ENCODE measurements around the gene CMSS1. TPM values are rescaled to one million over a fixed set of nuclear protein-coding genes. Genes with fewer than 3 reads are reported as not detected.

Gene CMSS1
- total RNA-seq, 1 experiment from 2014 or later, result 86.3 TPM

GRCh38 chr3:100046986-100047385 is 229.3 kb downstream of the CMSS1 start:
- Histone ChIP-seq H3K27me3 (ENCODE audit: control insufficient read depth, insufficient read depth, low read length) (no peaks in the 10 kb centered on the region), H3K27ac (ENCODE audit: low read length) (peak overlapping the region; percentile 91), H3K36me3 (ENCODE audit: control insufficient read depth, insufficient read depth, low read length) (no peaks in the 10 kb centered on the region), H3K9me3 (ENCODE audit: control insufficient read depth, insufficient read depth, low read depth, low read length) (no peaks in the 10 kb centered on the region; the same call in 1 of the 2 replicates), H3K4me1 (ENCODE audit: control insufficient read depth, insufficient read depth, low read length) (peaks cover 40% of the 10 kb centered on the region), H3K4me3 (ENCODE audit: low read depth in 2 of 2, low read length in 2 of 2) (no peak overlapping the region)
- in situ Hi-C loops (cut with HindIII; ENCODE audit: low pct_unique_long_range_greater_than_20kb, low sequenced_read_pairs) (no loop called here), intact Hi-C loops (cut with micrococcal nuclease; ENCODE audit: unreplicated experiment) (loop anchor here (5.0 kb wide), 1 partner anchor 205 kb away; no protein-coding TSS in a partner anchor)
- ChIA-PET POLR2A (interaction anchor here (0.6 kb wide), 1 partner anchor 27 kb away, joined by 3 read pairs; no protein-coding TSS in a partner anchor), CTCF (interaction anchor here (0.7 kb wide), 1 partner anchor 9 kb away, joined by 3 read pairs; no protein-coding TSS in a partner anchor)
- BruUV-seq (replicated peaks), result no TSS peak
- no peak for TF ChIP-seq REST (IDR thresholded peaks at IDR 0.05; ENCODE audit: insufficient read depth in 1 of 2, low read depth in 2 of 2, low read length in 1 of 2)
- TF ChIP-seq POLR2AphosphoS5 (IDR thresholded peaks at IDR 0.05; ENCODE audit: low read depth, low read length), result no peak
- TF ChIP-seq SIN3A (IDR thresholded peaks at IDR 0.05; ENCODE audit: borderline replicate concordance, insufficient read depth, low read depth, low read length), result no peak
- TF ChIP-seq CTCF (IDR thresholded peaks at IDR 0.05), result no peak
- TF ChIP-seq TCF7L2 (IDR thresholded peaks at IDR 0.05; ENCODE audit: low read depth, low read length), result no peak
- ATAC-seq, result no peak
- DNase-seq (ENCODE audit: low read depth, low spot score), result no peak

DNA sequence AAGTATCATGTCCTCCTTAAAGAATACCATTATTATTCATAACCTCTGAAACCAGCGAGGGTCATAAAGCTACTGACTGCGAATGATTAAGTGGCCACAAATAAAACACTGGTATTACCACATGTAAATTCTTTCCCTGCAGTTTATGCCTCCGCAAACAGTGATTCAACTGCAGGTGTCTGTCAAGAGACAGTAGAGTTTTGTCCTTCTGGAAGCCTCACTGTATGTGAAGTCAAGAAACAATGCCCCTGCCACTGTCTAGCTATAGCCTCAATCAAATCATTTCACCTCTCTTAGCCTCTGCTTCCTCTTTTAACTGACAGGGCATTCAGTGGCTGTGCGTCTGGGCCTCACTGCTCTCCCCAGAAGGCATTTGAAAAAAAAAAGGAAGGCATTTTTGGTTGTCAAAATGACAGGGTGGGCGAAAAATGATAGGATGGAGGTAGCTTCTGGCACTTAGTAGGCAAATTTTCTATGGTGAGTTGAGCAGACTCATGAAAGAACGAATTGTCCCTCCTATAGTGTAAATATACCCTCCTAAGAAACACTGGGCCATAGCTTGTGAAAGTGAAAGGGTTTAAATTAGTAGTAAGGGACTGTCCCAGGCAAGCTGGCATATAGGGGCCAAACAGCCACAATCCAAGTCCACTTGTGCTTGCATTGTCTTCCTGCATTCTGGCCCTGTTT is 229.9 kb downstream of the CMSS1 start:
- Histone ChIP-seq H3K27ac (ENCODE audit: low read length) (peak overlapping the region; percentile 91), H3K9me3 (ENCODE audit: control insufficient read depth, insufficient read depth, low read depth, low read length) (no peaks in the 10 kb centered on the region; the same call in 1 of the 2 replicates), H3K4me1 (ENCODE audit: control insufficient read depth, insufficient read depth, low read length) (peaks cover 33% of the 10 kb centered on the region), H3K4me3 (ENCODE audit: low read depth in 2 of 2, low read length in 2 of 2) (peak overlapping the region in 1 of 2 experiments; percentile 42; a peak in 2 of 4 replicates), H3K27me3 (ENCODE audit: control insufficient read depth, insufficient read depth, low read length) (no peaks in the 10 kb centered on the region), H3K36me3 (ENCODE audit: control insufficient read depth, insufficient read depth, low read length) (no peaks in the 10 kb centered on the region)
- ATAC-seq, result peak; percentile 97
- peak; percentile 84 for TF ChIP-seq POLR2AphosphoS5 (IDR thresholded peaks at IDR 0.05; ENCODE audit: low read depth, low read length)
- TF ChIP-seq SIN3A (IDR thresholded peaks at IDR 0.05; ENCODE audit: borderline replicate concordance, insufficient read depth, low read depth, low read length), result no peak
- no peak for TF ChIP-seq REST (IDR thresholded peaks at IDR 0.05; ENCODE audit: insufficient read depth in 1 of 2, low read depth in 2 of 2, low read length in 1 of 2)
- TF ChIP-seq CTCF (IDR thresholded peaks at IDR 0.05), result no peak
- peak; percentile 70 for TF ChIP-seq TCF7L2 (IDR thresholded peaks at IDR 0.05; ENCODE audit: low read depth, low read length)
- intact Hi-C loops (cut with micrococcal nuclease; ENCODE audit: unreplicated experiment) (loop anchor here (5.0 kb wide), 1 partner anchor 205 kb away; no protein-coding TSS in a partner anchor), in situ Hi-C loops (cut with HindIII; ENCODE audit: low pct_unique_long_range_greater_than_20kb, low sequenced_read_pairs) (no loop called here)
- ChIA-PET CTCF (interaction anchor here (0.7 to 0.8 kb wide), 2 partner anchors 8 to 207 kb away, joined by 3 read pairs; no protein-coding TSS in a partner anchor), POLR2A (no interaction called here)
- peak; percentile 89 for DNase-seq (ENCODE audit: low read depth, low spot score)
- no TSS peak for BruUV-seq (replicated peaks)
